Activated B cell treated with CpG ODN at 0.5 μM for 24 hours (primary cell): Measurements from ENCODE around the gene SLC7A11. TPM values are rescaled to one million over a fixed set of nuclear protein-coding genes. Genes with fewer than 3 reads are reported as not detected.

Source experiments
- ATAC-seq: fragments of 200-7000 bp; cut with Tn5 transposase; one replicate; pipeline ENCODE4 v1.10.0; 2021; ENCODE audit warnings: low read depth, mild to moderate bottlenecking, moderate library complexity
- CTCF ChIA-PET: fragments of 350-600 bp; sonication (Branson Sonifier 250); formaldehyde crosslinking; loops from one replicate; lab custom pipeline; 2021; ENCODE audit warnings: antibody characterized with exemption; lab: Charles Lee
- POLR2A ChIA-PET: fragments of 350-600 bp; sonication (Branson Sonifier 250); formaldehyde crosslinking; loops from one replicate; lab custom pipeline; 2021; ENCODE audit warnings: antibody characterized with exemption; lab: Charles Lee
- DNase-seq: peaks from one replicate; pipeline ENCODE4 v3.0.0; 2022
- H3K27ac Mint-ChIP-seq: one replicate; pipeline ENCODE4 v1.8.0; 2020; ENCODE audit warnings: mixed read lengths
- H3K27me3 Mint-ChIP-seq: one replicate; pipeline ENCODE4 v1.8.0; 2021; ENCODE audit warnings: mixed read lengths
- H3K36me3 Mint-ChIP-seq: one replicate; pipeline ENCODE4 v1.8.0; 2021; ENCODE audit warnings: low read depth, mixed read lengths
- H3K4me1 Mint-ChIP-seq: one replicate; pipeline ENCODE4 v1.8.0; 2021; ENCODE audit warnings: mixed read lengths
- H3K4me3 Mint-ChIP-seq: one replicate; pipeline ENCODE4 v1.8.0; 2020; ENCODE audit warnings: mild to moderate bottlenecking, mixed read lengths
- H3K9me3 Mint-ChIP-seq: one replicate; pipeline ENCODE4 v1.8.0; 2020; ENCODE audit warnings: mixed read lengths
- intact Hi-C: fragments of 100-400 bp; cut with micrococcal nuclease; formaldehyde crosslinking; loops from one replicate; pipeline ENCODE4 v1.15.1; 2024
- total RNA-seq: library from RNA; stranded (reverse); gene quantifications from 2 replicates; pipeline ENCODE4 v1.2.3, GENCODE V29; 2022
- TF ChIP-seq, protein P1 (sequence below): fragments of 200-600 bp; IDR thresholded peaks from one replicate; pipeline ENCODE4 v1.8.0; 2022; ENCODE audit warnings: antibody characterized with exemption, mild to moderate bottlenecking

The SLC7A11 gene
- total RNA-seq, 1 donor from 2014 or later = 1.4 TPM

DNA sequence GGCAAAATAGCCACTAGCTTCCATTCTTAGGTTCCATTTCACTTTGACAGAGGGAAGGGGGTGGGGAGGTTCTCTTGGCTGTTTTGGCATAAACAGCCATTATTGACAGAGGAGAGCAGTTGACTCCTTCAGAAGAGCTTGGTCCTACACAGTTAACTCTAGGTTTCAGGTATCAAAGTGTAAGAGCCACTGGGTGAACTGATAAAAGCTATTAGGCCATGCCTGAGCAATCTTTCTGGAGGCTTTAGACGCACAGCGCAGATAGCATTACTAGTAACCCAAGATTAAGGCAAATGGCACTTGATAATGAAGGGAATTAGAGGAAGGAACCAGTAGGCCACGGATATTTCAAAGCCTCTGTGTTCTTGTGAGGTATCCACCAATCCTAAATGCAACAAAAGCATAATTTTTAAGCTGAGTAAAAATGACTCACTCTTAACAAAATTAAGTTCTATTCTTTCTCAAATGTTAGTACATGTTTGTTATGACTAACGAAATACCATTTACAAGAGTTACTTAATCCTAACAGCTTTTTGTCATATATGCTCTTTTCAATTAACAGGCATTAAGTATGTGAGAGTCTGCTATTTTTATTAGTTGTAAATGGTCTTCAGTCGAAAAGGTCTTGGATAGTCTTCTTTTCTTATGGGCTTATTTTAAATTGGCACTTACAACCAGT, 53.6 kb downstream of the SLC7A11 start:
- no peak overlapping the region for H3K27ac Mint-ChIP-seq
- TF ChIP-seq, protein P1, sequence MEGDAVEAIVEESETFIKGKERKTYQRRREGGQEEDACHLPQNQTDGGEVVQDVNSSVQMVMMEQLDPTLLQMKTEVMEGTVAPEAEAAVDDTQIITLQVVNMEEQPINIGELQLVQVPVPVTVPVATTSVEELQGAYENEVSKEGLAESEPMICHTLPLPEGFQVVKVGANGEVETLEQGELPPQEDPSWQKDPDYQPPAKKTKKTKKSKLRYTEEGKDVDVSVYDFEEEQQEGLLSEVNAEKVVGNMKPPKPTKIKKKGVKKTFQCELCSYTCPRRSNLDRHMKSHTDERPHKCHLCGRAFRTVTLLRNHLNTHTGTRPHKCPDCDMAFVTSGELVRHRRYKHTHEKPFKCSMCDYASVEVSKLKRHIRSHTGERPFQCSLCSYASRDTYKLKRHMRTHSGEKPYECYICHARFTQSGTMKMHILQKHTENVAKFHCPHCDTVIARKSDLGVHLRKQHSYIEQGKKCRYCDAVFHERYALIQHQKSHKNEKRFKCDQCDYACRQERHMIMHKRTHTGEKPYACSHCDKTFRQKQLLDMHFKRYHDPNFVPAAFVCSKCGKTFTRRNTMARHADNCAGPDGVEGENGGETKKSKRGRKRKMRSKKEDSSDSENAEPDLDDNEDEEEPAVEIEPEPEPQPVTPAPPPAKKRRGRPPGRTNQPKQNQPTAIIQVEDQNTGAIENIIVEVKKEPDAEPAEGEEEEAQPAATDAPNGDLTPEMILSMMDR = no peak
- CTCF ChIA-PET = interaction anchor here (1.3 kb wide), 1 partner anchor 30 kb away, joined by 3 read pairs; no protein-coding TSS in a partner anchor
- no peak overlapping the region for H3K4me3 Mint-ChIP-seq
- no peak for DNase-seq
- H3K9me3 Mint-ChIP-seq = no peaks in the 10 kb centered on the region
- H3K4me1 Mint-ChIP-seq = peaks cover 24% of the 10 kb centered on the region
- no peaks in the 10 kb centered on the region for H3K36me3 Mint-ChIP-seq
- H3K27me3 Mint-ChIP-seq = no peaks in the 10 kb centered on the region
- POLR2A ChIA-PET = no interaction called here
- ATAC-seq = no peak
- intact Hi-C loops = no loop called here

DNA sequence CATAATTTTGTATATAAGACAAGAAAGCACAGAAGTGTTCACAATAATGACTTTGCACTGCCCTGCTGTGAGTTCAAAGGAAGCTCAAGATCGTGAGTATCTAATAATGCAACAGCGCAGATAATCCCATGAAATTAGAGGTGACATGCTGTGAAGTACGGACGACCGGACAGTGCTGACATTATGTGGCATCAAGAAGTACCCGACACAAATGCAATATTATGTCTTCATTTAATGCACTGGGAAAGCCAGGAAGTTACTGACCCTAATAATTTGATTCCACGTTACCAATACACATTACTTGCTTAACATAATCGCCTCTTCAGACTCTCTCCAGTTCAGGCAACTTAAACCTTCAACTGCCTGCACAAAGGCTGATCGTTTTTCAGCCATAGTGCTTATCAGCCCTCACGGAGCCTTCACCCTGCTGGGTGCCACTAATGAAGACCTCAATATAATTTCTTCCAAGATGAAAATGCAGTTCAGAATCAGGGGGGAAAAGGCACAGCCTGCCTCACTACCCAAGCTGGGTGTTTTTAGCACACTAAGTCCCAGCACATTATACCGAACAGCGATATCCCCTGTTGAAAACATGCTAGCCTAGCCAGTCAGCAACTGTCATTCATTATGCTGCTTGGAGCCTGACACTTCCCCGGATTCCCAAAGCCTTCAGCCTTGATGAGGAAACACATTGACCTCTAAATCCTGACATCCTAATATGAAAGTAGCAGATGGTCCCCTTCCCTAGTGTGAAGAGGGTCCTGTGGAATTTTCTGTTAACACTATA, 56.1 kb downstream of the SLC7A11 start:
- H3K36me3 Mint-ChIP-seq = no peaks in the 10 kb centered on the region
- peaks cover 20% of the 10 kb centered on the region for H3K4me1 Mint-ChIP-seq
- TF ChIP-seq, protein P1 = no peak
- H3K27me3 Mint-ChIP-seq = no peaks in the 10 kb centered on the region
- ChIA-PET POLR2A (no interaction called here), CTCF (interaction anchor here (0.9 kb wide), 1 partner anchor 96 kb away, joined by 6 read pairs; no protein-coding TSS in a partner anchor)
- ATAC-seq (no peak), DNase-seq (no peak)
- H3K27ac Mint-ChIP-seq = no peak overlapping the region
- no peak overlapping the region for H3K4me3 Mint-ChIP-seq
- no peaks in the 10 kb centered on the region for H3K9me3 Mint-ChIP-seq
- intact Hi-C loops = no loop called here

DNA sequence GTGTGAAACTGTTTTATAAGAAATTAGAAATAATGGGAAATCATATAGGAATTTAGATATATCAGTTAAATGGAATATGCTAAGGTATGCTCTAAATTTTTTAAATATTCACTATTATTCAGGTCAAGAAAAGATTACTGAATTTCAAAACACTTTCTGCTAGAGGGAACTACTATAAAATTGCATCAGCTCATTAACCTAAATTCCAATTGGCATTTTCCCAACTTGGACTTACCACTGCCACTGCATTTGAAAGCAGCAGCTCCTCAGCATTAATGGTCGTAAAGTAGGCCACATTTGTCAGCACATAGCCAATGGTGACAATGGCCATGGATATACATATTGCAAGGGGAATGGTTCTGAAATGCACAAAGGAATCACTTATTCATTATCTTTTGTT, 57.3 kb downstream of the SLC7A11 start:
- Mint-ChIP-seq H3K9me3 (no peaks in the 10 kb centered on the region), H3K27ac (no peak overlapping the region), H3K4me3 (no peak overlapping the region), H3K27me3 (no peaks in the 10 kb centered on the region), H3K36me3 (no peaks in the 10 kb centered on the region), H3K4me1 (peaks cover 9% of the 10 kb centered on the region)
- TF ChIP-seq, protein P1 = no peak
- ATAC-seq = no peak
- DNase-seq = no peak
- CTCF ChIA-PET = no interaction called here
- POLR2A ChIA-PET = no interaction called here
- intact Hi-C loops = loop anchor here (5.0 kb wide), 1 partner anchor 1318 kb away; no protein-coding TSS in a partner anchor

DNA sequence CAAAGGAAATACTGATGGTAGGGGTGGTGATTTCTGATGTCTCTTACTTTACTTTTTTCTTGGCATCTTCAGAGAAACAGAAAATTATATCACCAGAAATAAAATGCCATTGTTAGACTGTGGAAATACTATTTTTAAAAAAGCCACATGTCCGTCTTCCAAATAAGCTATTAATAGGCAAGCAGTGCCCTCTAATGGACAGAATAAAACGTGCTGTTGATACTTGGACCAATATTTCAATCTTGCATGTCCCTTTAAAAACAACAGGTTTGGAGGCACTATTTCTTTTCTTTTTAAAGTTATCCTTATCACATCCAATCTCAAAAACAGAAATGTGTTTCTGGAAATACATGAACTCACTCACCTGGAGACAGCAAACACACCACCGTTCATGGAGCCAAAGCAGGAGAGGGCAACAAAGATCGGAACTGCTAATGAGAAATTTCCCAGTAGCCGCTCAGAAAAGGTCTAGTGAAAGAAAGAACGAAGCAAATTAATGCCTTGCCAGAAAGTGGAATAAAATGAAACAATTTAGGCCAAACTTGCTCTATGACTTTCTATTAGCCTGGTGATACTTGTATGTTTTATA, 59.2 kb downstream of the SLC7A11 start:
- H3K36me3 Mint-ChIP-seq = no peaks in the 10 kb centered on the region
- peaks cover 2% of the 10 kb centered on the region for H3K9me3 Mint-ChIP-seq
- ChIA-PET CTCF (interaction anchor here (0.7 to 3.7 kb wide), 4 partner anchors 9 to 146 kb away, joined by 3 to 19 read pairs (median 8); no protein-coding TSS in a partner anchor), POLR2A (no interaction called here)
- H3K27me3 Mint-ChIP-seq = peaks cover 3% of the 10 kb centered on the region
- DNase-seq (no peak), ATAC-seq (peak; percentile 28)
- no peaks in the 10 kb centered on the region for H3K4me1 Mint-ChIP-seq
- no peak overlapping the region for H3K4me3 Mint-ChIP-seq
- H3K27ac Mint-ChIP-seq = no peak overlapping the region
- intact Hi-C loops = loop anchor here (1.0 to 5.0 kb wide), 4 partner anchors 92 to 1316 kb away; no protein-coding TSS in a partner anchor
- TF ChIP-seq, protein P1 = no peak
